WERI-Rb-1 (cell line): Measurements from ENCODE around the gene IMMP2L.

Experiments used
- DNase-seq: peaks from one replicate; pipeline ENCODE4 v3.0.0-alpha.2; 2020
- H3K27ac ChIP-seq: fragments of 250-450 bp; sonication (Bioruptor Pico); 2 replicates; pipeline ENCODE4 v1.5.1; 2020; ENCODE audit warnings: mild to moderate bottlenecking, moderate library complexity
- H3K27me3 ChIP-seq: fragments of 250-450 bp; sonication (Bioruptor Pico); 2 replicates; pipeline ENCODE4 v1.5.1; 2021; ENCODE audit warnings: mild to moderate bottlenecking, low read depth, moderate library complexity; ENCODE audit not compliant: insufficient read depth, severe bottlenecking
- H3K36me3 ChIP-seq: fragments of 250-450 bp; sonication (Bioruptor Pico); 2 replicates; pipeline ENCODE4 v1.5.1; 2020; ENCODE audit warnings: mild to moderate bottlenecking, moderate library complexity
- H3K4me3 ChIP-seq: 2 replicates; pipeline ENCODE4 v1.5.1; 2011; ENCODE audit warnings: low read depth, mild to moderate bottlenecking, control low read depth, low read length
- H3K9me3 ChIP-seq: fragments of 250-450 bp; sonication (Bioruptor Pico); 2 replicates; pipeline ENCODE4 v1.5.1; 2021; ENCODE audit warnings: mild to moderate bottlenecking, moderate library complexity; ENCODE audit not compliant: severe bottlenecking
- CTCF ChIP-seq: IDR thresholded peaks from 2 replicates; pipeline ENCODE4 v1.5.1; 2011; ENCODE audit warnings: low read depth, mild to moderate bottlenecking, control low read depth, inconsistent platforms, low read length

The IMMP2L gene

GRCh38 chr7:110766864-110767263 lies 795.4 kb downstream of the IMMP2L start:
- Histone ChIP-seq H3K27ac (no peak overlapping the region), H3K9me3 (no peaks in the 10 kb centered on the region), H3K27me3 (no peaks in the 10 kb centered on the region), H3K36me3 (no peaks in the 10 kb centered on the region), H3K4me3 (no peak overlapping the region)
- TF ChIP-seq CTCF = no peak
- DNase-seq = no peak

- no peak for DNase-seq
- Histone ChIP-seq H3K27me3 (no peaks in the 10 kb centered on the region), H3K36me3 (no peaks in the 10 kb centered on the region), H3K4me3 (no peak overlapping the region), H3K9me3 (no peaks in the 10 kb centered on the region), H3K27ac (no peak overlapping the region)
- no peak for TF ChIP-seq CTCF
These were observed 797.4 kb downstream of the IMMP2L start for GRCh38 chr7:110764852-110765251.

GRCh38 chr7:110762546-110763225 lies 799.6 kb downstream of the IMMP2L start:
- no peak for DNase-seq
- H3K9me3 ChIP-seq = no peaks in the 10 kb centered on the region
- no peak for TF ChIP-seq CTCF
- no peak overlapping the region for H3K4me3 ChIP-seq
- H3K27me3 ChIP-seq = no peaks in the 10 kb centered on the region
- no peak overlapping the region for H3K27ac ChIP-seq
- H3K36me3 ChIP-seq = no peaks in the 10 kb centered on the region

- Histone ChIP-seq H3K4me3 (no peak overlapping the region), H3K27me3 (no peaks in the 10 kb centered on the region), H3K36me3 (no peaks in the 10 kb centered on the region), H3K27ac (no peak overlapping the region), H3K9me3 (no peaks in the 10 kb centered on the region)
- no peak for DNase-seq
- TF ChIP-seq CTCF = no peak
These were observed 802.0 kb downstream of the IMMP2L start for GRCh38 chr7:110760341-110760740.

GRCh38 chr7:110759069-110759468 lies 803.2 kb downstream of the IMMP2L start:
- no peak for TF ChIP-seq CTCF
- no peaks in the 10 kb centered on the region for H3K36me3 ChIP-seq

GRCh38 chr7:110754649-110755048 lies 807.6 kb downstream of the IMMP2L start:
- DNase-seq = no peak
- no peak for TF ChIP-seq CTCF
- no peaks in the 10 kb centered on the region for H3K36me3 ChIP-seq
- H3K27ac ChIP-seq = no peak overlapping the region
- H3K27me3 ChIP-seq = no peaks in the 10 kb centered on the region
- no peaks in the 10 kb centered on the region for H3K9me3 ChIP-seq
- no peak overlapping the region for H3K4me3 ChIP-seq

More at GRCh38 chr7:110759069-110759468, 803.2 kb downstream of the IMMP2L start:
- no peaks in the 10 kb centered on the region for H3K27me3 ChIP-seq
- no peak overlapping the region for H3K27ac ChIP-seq
- H3K9me3 ChIP-seq = no peaks in the 10 kb centered on the region
- H3K4me3 ChIP-seq = no peak overlapping the region
- no peak for DNase-seq
